GM11168 (cell line): ENCODE measurements around the gene INAFM2.

Source experiments
- in situ Hi-C: fragments of 300-500 bp; cut with MboI; formaldehyde crosslinking; loops from one replicate; pipeline ENCODE4 v1.12.0; 2022; ENCODE audit warnings: low sequenced_read_pairs; ENCODE audit not compliant: unreplicated experiment

INAFM2 gene

DNA sequence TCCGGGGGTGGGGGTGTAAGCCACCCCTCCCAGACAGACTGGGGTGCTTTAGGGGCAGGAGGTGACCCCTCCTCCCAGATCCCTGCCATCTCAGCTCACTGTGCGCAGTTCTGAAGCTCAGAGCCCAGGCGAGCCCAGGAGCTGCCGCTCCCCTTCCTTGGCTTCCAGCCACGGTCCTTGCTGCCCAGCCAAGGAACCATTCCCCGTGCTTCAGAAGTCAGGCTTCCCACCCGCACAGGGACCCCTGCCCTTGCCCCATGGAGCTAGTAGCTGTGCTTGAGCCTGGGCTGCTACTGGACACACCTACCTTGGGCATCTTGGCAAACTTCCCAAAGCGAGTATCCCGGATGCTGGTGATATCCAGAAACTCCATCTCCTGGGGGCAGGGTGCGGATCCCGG is 20.5 kb upstream of the INAFM2 start:
- in situ Hi-C loops: no loop called here

DNA sequence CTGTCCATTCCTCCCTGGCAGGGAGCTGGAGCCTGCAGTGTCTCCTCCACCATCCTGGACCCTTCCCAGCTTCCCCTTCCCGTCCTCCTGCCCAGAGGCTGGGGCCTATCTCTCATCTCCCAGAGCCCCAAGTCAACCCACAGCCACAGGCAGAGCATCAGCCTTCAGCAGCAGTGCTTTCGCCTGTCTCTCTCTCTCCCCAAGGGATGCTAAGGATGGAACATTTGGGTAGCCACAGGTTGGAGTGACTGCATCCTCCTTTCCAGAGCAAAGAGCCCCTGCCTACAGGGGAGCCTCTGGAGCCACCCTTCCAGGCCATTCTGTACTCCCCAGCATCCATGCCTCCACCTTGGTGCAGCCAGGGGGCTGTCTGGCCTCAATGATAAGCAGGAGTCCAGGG is 19.9 kb upstream of the INAFM2 start:
- in situ Hi-C loops: no loop called here

DNA sequence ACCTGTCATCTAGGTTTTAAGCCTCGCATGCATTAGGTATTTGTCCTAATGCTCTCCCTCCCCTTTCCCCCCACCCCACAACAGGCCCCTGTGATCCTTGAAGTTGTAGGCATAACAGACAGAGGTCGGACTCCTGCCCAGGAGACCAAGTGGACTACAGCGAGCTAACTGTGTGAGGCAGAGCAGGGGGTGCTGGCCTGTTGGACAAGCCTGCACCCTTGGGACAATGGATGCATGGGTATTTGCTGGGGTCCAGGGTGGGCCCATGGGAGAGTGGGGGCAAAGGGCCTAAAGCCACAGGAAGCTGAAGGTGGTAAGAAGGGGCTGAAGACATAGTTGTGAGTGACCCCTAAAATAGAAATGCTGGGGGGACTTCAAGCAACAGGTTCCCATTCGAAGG is 18.2 kb upstream of the INAFM2 start:
- in situ Hi-C loops: no loop called here

DNA sequence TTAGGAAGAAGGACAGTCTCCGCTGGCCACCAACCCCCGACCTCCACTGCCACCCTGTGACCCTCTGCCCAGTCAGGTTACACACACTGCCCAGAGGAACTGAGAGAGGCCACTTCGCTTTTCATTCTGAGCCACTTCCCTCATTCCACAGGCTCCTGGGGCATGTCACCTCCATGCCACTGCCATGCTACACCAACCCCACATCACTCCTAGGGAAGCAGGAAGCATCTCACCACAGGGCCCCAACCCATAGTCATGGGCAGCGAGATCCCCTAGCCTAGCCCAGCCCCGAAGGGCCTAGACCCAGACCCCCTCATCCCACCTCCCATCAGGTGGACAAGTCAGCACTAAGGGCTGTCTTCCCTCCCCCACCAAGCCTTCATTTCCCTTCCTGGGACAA is 17.1 kb upstream of the INAFM2 start:
- in situ Hi-C loops: no loop called here

DNA sequence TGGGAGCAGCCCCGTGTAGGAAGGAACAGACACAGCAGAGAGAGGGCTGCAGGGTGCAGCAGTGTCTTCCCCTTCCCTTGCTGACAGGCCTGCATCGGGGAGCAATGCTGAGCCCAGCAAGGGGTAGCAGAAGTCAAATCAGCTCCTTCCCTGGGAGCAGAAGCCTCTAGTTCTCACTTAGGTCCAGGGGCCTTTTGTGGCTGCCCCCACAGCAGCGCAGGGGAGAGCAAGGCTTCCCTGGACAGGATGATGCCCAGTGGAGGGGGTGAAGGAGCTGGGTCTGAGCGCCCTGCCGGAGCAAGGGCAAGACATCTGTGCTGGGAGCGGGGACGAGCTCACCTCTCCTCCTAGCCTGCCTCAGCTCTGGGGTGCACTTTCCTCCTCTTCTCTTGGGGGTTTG is 16.6 kb upstream of the INAFM2 start:
- in situ Hi-C loops: no loop called here

DNA sequence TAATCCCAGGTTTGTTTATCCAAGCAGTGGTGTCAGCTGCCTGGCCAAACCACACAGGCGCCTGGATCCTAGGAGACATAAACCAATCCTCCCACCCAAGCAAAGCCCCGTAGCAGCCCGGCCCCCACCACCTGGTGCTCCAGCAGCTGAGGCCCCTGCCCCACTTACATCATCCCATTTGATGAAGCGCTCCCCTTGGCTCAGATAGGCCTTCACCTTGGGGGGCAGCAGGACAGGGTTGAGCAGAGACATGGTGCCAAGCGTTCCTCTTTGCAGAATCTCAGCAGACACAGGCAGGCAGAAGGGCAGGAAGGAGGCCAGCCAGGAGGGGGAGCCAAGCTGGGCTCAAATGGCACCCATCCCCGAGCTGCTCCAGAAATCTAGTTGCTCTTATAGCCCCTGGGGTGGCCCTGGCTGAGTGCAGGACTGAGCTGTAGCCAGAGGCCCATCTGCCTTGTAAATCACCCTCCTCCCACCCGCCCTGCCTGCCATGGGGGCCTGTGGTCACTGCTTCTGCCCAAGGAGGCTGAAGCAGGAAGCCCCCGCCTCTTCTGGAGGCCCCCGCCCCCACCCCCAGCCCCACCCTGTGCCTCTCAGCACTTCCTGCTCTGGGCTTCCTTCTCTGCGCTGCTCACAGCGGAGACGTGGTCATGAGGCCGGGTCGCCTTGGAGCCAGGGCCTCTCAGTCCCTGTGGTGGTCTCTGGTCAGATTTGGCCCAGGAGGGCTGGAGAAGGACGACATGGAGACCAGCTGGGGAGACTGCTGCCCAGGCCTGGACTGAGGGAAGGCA is 15.9 kb upstream of the INAFM2 start, which contains the start of gene PLCB2:
PLCB2 (minus strand) TSS at position 515 of the 791 bp plus-strand sequence; CDS start at position 252, 263 bp downstream.
- in situ Hi-C loops: no loop called here

DNA sequence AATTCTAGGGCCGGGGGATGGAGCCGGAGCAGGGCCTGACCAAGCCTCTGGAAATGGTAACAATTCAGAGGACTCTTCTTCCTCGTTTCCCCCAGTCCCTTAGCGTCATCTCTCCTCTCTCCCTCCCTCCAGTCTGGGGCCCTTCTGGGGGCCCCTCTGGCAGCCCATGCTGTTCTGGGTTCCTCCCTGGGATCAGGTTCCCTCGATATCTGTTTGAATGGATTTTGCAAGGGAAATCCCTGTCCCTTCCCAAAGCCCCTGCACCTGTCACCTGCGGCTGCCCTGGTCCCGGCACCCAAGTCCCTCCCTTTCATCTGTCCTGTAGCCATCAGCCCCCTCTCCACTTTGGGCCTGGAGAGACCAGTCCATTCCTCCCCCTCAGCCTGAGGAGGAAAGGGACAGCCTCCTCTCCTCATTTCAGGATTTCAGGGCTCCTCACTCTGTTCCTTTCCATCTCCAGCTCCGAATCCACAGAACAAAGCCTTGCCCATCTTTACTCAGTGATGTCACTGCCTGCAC is 14.1 kb upstream of the INAFM2 start:
- in situ Hi-C loops: no loop called here

DNA sequence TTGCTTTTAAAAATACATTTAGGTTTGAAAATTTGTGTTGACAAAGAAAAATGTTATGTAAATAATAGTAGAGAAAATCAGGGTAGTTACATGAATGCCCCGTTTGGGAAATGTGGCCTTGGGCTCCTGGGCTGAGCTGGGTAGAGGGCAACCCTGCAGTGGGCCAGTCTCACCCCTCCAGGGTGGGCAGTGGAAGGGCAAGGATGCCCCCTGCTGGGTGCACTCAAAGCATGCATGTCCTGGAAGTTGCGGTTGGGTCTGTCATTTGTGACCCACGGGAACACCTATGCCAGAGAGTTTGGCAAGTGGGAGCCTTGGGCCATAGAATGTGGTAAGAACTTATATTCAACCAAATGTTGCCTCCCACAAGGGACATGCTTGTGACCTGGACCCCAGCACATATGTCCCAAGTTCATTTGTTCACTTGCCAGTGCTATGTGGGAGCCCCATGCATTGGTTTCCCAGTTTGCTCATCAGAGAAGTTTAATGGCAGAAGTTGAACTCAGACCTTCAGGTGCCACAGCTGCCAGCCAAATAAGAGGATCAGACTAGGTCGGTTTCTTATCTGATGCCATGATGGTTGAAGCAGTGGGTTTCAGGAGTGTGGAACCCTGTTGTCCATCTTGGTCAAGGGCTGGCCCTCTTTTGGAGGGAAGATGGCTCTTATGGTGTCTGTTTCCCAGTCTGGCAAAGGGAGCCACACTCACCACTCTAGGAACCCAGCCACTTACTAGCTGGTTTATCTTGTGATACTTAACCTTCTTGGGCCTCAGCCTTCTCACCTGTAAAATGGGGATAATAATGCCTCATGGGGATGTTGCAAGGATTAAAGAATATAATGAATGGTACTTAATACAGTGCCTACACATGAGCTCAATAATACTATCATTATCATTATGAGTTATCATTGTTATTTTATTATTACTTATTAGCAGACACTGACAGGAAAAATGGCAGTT is 13.2 kb upstream of the INAFM2 start:
- in situ Hi-C loops: no loop called here

DNA sequence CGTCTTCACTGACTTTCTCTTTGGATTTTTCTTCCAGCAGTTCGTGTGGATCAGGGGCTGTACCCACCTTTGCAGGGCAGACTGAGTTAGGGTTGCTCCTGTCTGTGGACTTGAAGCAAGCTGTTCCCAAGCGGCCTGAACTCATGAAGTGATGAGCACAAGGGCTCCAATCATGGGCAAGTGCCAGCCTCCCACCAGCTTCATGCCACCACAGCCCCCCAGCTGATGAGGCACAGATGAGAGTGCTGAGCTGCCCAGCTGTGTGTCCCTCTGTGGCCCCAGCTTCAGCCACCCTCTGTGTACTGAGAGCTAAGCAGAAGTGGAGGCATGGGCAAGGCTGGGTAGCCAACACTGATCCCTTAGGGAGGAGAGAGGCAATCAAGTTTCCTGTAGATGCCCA is 12.5 kb upstream of the INAFM2 start:
- in situ Hi-C loops: no loop called here

DNA sequence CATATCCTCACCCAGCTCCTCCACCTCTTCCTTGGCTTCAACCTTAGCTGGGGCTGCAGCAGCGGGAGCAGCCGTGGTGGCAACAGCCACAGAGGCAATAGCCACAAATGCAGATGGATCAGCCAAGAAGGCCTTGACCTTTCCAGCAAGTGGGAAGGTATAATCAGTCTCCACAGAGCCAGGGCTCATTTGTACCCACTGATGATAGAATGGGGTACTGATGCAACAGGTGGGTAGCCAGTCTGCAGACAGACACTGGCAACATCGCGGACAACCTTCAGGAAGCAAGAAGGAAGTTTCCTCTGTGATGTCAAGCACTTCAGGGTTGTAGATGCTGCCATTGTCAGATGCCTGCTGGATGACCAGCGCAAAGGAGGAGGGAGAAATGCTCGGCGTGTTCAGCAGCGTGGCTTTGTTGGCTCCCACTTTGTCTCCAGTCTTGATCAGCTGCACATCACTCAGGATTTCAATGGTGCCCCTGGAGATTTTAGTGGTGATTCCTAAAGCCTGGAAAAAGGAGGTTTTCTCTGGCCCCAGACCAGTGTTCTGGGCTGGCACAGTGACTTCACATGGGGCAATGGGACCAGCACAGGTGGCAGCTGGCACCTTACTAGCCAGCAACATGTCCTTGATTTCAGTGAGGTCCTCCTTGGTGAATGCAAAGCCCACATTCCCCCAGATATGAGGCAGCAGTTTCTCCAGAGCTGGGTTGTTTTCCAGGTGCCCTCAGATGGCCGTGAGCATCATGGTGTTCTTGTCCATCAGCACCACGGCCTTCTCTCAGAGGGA is 10.9 kb upstream of the INAFM2 start:
- in situ Hi-C loops: no loop called here

DNA sequence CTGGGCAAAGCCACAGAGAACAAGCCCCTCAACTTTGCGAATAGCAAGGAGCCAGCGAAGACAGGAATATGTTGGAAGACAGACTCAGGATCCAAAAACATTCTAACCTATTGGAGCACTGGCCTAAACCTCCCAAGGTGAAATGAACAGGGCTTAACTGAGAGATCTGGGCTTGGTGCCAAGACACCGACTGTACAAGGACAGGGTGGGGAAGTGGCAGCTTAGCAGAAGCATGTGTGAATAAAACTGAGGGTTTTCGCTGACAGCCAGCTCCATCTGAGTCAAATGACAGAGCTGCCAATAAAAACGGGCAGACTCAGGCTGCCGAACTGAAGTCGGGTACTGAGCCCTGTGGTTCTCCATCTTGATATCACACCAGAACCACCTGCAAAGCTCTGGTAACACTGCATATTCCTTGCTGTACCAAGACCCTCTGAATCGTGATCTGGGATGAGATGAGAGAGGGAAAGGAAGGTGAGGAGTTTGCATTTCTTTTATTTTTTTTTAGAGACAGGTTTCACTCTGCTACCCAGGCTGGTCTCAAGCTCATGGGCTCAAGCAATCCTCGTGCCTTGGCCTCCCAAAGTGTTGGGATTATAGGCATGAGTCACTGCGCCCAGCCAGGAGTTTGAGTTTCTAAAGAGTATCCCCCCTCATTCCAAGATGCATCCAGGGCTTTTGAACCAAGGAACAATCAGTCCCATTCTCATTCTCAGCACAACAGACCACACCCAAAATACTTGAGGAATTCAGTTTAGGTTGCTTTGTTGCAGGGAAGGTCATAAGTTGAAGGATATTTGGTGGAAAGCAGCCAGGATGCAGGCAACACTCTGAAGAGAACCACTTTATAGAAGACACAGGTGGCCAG is 9.7 kb upstream of the INAFM2 start:
- in situ Hi-C loops: no loop called here

DNA sequence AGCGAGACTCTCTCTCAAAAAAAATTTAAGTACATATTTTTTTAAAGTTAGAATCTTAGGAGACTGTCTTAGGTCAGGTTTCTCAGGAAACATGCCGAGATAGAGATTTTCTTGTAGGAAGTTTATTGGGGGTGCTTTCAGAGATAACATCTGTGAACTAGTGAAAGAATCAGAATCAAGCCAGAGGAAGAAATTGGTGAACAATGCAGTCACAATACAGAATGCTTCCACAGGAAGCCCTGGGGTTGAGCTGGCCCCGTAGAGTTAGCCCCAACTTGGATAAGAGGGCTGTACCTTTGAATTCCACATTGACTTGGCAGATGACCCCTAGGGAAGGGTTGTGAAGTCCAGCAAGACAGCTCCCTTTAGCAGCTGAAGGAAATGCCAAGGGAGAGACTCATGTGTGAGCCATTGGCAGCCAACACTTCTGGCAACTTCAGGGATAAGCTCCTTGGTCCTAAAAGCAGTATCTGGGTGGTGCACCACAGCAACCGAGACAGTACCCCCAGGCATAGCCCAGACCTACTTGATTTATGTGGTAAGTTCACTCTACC is 8.7 kb upstream of the INAFM2 start:
- in situ Hi-C loops: no loop called here

DNA sequence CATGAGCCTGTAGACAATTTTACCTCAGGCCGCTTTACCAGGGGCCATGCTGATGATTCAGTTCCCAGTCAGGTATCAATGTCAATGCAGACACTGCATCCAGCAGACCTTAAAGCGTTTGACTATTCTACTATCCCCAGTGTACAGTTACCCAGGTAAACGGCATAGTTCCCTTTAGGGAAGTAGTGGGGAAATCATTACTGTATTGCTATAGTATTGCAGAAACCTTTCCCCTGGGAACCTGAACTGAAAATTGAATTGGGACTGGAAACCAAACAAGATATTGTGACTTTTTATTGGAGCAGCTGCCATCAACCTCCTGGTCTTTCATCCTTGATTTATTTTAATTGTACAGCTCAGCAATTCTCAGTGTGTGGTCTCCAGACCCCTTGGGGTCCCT is 6.6 kb upstream of the INAFM2 start:
- in situ Hi-C loops: no loop called here

DNA sequence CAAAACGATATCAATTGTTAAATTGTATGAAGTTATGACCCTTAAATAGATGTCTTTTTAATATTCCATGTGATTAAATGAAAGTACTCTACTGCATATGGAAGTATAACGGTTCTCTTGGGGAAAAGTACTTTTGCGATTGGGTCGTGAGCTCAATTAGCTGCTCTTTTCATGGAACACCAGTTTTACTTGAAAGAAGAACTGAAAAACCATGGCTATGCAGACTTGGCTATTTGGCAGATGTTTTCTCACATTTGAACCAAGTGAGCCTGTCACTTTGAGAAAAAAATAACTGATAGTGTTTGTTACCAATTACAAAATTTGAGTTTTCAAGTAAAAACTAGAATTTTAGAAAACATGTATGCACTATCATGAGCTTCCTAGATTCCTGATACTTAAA is 5.9 kb upstream of the INAFM2 start:
- in situ Hi-C loops: no loop called here

DNA sequence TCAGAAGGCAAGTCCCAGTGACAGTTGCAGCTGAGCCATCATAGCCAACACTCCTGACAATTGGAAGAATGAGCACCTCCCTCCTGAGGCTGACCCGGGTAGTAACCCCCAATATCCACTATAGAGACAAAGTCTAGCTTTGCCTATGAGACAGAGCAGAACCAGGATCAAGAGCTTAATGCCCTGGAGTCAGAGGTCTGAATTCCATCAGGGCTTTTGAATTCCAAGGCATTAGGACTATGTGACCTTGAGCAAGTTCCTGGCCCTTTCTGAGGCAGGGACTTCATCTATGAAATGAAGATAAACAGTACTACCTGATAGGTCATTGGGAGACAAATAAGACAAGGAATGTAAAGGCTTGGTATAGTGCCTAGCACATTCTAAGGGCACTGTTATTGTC is 3.1 kb upstream of the INAFM2 start:
- in situ Hi-C loops: loop anchor here (5.0 kb wide), 1 partner anchor 33 kb away; no protein-coding TSS in a partner anchor

DNA sequence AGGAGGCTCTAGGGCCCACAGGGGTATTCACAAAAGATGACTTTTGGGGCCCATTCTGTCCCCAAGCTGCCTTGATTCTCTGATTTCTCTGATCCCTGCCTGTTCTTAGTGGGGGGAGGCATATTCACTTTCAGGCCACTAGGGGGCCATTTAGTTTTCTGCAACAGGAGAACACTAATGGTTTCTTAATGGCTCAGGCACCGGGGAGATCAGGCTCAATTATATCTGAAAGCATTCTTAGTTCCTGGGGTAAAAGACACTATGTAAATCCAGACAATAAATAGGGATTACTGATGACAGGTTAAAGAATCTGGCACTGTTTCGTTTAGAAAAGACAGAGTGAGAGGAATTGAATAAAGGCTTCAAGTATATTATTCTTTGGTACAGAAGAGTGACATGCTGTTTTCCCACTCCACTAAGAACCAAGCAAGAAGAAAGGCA is 2.5 kb upstream of the INAFM2 start:
- in situ Hi-C loops: loop anchor here (5.0 kb wide), 1 partner anchor 34 kb away; no protein-coding TSS in a partner anchor

DNA sequence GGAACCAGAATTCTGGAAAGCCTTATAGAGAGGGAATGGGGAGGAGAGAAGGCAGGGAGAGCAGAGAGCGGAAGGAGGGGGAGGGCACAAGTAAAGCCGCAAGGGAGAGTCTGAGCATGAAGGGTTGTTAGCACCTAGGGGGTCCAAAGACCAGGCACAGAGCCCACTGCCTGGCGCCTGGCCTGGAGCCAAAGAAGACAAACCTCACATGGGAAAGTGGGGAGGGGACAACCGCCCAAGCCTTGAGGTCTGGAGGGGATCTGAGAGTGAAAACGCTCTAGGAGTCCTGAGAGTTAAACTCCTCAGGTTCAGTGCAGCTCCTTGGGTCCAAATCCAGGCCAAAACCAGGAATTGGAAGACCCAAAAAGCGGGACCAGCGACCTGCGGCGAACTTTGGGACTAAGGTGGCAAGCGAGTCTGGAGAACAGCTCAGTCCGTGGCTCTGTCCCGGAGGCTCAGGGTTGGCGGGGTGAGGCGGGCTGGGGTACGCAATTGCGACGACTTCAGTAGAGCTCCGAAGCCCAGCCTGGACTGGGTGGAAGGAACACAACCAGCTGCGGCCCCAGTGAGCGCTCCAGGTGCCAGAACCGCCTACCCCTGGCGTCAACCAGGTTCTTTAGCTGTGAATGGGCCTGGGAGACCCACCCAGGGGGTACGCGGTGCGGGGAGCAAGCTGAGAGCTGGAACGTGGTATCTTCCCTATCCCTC is 807 bp upstream of the INAFM2 start:
- in situ Hi-C loops: loop anchor here (5.0 kb wide), 1 partner anchor 35 kb away; no protein-coding TSS in a partner anchor
